Ammon's horn (tissue), 1 donor: ENCODE measurements around the gene RALGPS1.
A peak's percentile ranks its signal among the peaks of the same experiment; 100 is the strongest.

Source experiments
- DNase-seq: peaks from one replicate; pipeline ENCODE4 v3.0.0-alpha.2; 2016; ENCODE audit warnings: low spot score

RALGPS1 gene

GRCh38 chr9:127022913-127023660, 108.5 kb downstream of the RALGPS1 start:
- no peak for DNase-seq

- no peak for DNase-seq
These were observed 110.5 kb downstream of the RALGPS1 start for GRCh38 chr9:127025042-127025441.

- DNase-seq, result peak; percentile 22
These were observed 113.1 kb downstream of the RALGPS1 start for GRCh38 chr9:127027694-127028093.

GRCh38 chr9:127029548-127029947, 115.0 kb downstream of the RALGPS1 start:
- no peak for DNase-seq

GRCh38 chr9:127030814-127031740, 116.5 kb downstream of the RALGPS1 start:
- no peak for DNase-seq

GRCh38 chr9:127032256-127032655, 117.7 kb downstream of the RALGPS1 start:
- DNase-seq, result no peak

GRCh38 chr9:127033061-127033460, 118.5 kb downstream of the RALGPS1 start:
- no peak for DNase-seq

- DNase-seq, result no peak
These were observed 119.2 kb downstream of the RALGPS1 start for GRCh38 chr9:127033789-127034188.

- DNase-seq, result no peak
These were observed 120.1 kb downstream of the RALGPS1 start for GRCh38 chr9:127034691-127035090.

- no peak for DNase-seq
These were observed 120.8 kb downstream of the RALGPS1 start for GRCh38 chr9:127035423-127035822.

- DNase-seq, result peak; percentile 72
These were observed 121.4 kb downstream of the RALGPS1 start for GRCh38 chr9:127035948-127036347.

- DNase-seq, result no peak
These were observed 121.9 kb downstream of the RALGPS1 start for GRCh38 chr9:127036437-127036836.

- no peak for DNase-seq
These were observed 123.9 kb downstream of the RALGPS1 start for GRCh38 chr9:127038531-127038930.

GRCh38 chr9:127039492-127039891, 124.9 kb downstream of the RALGPS1 start:
- DNase-seq, result no peak

- DNase-seq, result no peak
These were observed 130.6 kb downstream of the RALGPS1 start for GRCh38 chr9:127045148-127045547.

GRCh38 chr9:127047971-127048370, 133.4 kb downstream of the RALGPS1 start:
- DNase-seq, result no peak

GRCh38 chr9:127049044-127049443, 134.5 kb downstream of the RALGPS1 start:
- DNase-seq, result peak; percentile 80

GRCh38 chr9:127049581-127049980, 135.0 kb downstream of the RALGPS1 start:
- no peak for DNase-seq

GRCh38 chr9:127050152-127050551, 135.6 kb downstream of the RALGPS1 start:
- no peak for DNase-seq

- no peak for DNase-seq
These were observed 136.0 kb downstream of the RALGPS1 start for GRCh38 chr9:127050591-127051001.

- no peak for DNase-seq
These were observed 137.5 kb downstream of the RALGPS1 start for GRCh38 chr9:127051881-127052595.

GRCh38 chr9:127053057-127053821, 138.7 kb downstream of the RALGPS1 start:
- no peak for DNase-seq
